HG03097 (cell line): ENCODE measurements around the gene MYBPC2.
A peak's percentile ranks its signal among the peaks of the same experiment; 100 is the strongest.

ENCODE experiments used
- ATAC-seq: cut with Tn5 transposase; IDR thresholded peaks from one replicate; pipeline ENCODE4 v1.9.1; 2021; ENCODE audit not compliant: unreplicated experiment, low FRiP score

MYBPC2 gene

GRCh38 chr19:50496189-50497021 lies 63.7 kb downstream of the MYBPC2 start:
- no peak for ATAC-seq

- ATAC-seq: no peak
These were observed 64.3 kb downstream of the MYBPC2 start for GRCh38 chr19:50497022-50497405.

- ATAC-seq: no peak
These were observed 65.7 kb downstream of the MYBPC2 start for GRCh38 chr19:50498219-50499056.

GRCh38 chr19:50500060-50500752 lies 67.5 kb downstream of the MYBPC2 start:
- ATAC-seq: no peak

DNA sequence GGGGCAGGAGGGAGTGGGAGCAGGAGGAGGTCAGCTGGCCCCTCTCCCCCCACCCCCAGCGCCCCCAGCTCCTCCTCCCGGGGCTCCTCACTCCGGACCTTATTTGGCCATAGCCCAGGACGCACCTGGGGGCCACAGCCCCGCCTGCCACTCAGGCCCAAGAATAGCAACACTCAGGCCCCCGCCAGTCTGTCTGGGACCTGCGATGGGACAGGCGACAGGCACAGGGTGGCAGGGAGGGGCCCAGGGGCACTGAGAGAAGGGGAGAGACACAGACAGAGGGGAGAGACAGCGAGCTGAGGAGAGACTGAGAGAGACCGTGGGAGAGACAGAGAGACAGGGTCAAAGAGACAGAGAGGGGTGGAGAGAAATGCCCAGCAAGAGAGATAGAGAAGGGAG lies 68.1 kb downstream of the MYBPC2 start:
- ATAC-seq: no peak

DNA sequence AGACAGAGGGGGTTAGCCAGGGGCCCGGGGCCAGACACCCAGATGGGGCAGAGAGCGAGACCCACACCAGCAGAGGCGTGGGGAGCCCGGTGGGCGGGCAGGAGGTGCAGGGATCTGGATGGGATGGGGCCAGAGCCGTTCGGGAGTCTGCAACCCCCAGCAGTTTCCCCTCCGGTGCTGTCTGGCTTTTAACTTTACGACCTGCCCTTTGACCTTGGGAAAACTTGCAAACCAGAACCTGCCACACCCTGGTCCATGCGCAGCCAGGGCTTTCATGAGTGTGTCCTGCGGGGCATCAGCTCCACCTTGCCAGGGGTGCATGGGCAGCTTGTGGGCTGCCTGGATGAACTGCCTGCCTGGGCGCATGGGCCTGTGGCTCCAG lies 68.5 kb downstream of the MYBPC2 start:
- no peak for ATAC-seq

DNA sequence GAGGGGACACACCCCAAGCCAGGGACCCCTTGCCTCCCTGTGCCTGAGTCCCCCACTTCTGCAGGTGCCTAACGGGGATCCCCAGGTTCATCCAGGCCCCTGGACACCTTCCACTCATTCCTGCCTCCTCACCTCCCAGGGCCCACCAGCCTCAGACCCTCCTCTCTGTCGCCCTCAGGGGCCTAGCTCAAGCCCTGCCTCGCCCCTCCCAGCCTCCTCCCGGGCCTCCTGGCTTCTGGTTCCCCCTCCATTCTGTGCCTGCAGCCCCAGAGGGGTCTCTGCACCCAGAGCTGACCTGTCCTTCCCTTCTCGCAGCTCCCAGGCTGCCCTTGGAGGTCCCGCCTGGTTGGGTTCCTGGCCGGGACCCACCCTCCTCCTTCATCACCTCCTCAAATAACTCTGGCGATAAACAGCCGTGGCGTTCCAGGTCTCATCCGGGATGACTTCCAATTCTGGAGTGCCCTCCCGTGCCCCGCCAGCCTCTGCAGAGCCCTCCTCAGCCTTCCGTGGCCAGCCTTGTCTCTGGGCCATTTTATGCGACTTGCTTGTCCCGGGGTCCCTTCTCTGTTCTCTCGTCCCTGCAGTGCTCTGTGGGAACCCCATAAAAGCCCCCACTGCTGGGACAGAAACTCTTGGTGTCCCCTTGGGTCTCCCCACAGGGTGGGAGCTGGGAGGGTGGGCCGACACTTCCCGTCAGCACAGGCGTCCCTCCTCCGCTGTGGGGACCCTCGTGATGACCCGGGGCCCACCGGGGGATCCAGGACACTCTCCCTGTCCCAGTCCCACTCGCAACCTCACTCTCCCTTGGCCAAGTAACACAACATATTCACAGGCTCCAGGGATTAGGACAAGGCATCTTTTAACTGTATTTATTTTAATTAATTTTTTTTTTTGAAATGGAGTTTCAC lies 69.1 kb downstream of the MYBPC2 start:
- ATAC-seq: no peak

GRCh38 chr19:50505856-50506611 lies 73.3 kb downstream of the MYBPC2 start:
- no peak for ATAC-seq

DNA sequence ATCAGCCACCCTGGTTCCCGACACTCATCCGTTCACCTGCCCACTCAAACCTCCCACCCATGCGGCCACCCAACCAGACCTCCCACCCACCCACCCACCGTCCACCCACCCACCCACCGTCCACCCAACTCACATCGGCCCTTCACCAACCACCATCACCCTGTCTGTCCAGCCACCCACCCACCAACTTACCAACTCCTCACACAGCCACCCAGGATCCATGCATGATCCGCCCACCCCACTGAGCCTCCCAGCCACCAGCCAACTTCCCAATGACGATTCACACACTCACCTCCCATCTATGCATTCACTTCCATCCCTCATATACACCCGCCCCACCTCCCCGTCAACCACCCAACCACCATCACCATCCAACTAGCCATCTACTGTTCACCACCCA lies 74.0 kb downstream of the MYBPC2 start:
- no peak for ATAC-seq

DNA sequence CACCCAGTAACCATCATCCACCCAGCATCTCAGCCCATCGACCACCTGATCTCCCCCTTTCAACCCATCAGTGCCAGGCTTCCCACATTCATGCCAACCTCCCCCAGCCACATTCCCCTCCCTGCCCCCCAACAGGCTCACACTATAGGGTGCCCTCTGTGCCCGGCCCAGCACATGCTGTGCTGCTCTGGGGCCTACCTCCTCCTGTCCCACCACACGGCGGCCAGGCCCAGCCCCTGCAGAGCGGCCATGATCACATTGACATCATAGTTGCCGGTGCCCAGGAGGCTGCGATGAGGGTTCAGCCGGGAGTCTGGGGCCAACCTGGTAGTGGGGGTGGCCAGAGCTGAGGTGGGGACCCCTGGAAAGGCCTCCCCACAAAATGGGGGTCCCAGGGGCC lies 74.7 kb downstream of the MYBPC2 start:
- ATAC-seq: no peak

GRCh38 chr19:50508843-50509190 lies 76.1 kb downstream of the MYBPC2 start:
- no peak for ATAC-seq

DNA sequence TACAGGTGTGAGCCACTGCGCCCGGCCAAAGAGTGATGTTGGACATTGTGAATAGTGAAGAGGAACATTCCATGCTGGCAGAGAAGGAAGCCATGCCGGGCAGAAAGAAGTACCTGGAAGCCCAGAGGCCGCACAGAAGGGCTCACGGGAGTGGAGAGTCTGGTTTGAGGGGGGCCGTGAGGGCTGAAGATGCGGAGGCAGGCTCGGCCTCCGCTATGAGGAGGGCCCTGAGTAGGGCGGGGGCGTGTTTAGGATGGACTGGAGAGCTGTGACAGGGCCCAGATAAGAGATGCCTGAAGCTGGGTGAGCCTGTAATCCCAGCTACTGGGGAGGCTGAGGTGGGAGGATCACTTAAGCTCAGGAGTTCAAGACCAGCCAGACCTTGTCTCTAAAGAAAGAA lies 76.7 kb downstream of the MYBPC2 start:
- ATAC-seq: no peak

DNA sequence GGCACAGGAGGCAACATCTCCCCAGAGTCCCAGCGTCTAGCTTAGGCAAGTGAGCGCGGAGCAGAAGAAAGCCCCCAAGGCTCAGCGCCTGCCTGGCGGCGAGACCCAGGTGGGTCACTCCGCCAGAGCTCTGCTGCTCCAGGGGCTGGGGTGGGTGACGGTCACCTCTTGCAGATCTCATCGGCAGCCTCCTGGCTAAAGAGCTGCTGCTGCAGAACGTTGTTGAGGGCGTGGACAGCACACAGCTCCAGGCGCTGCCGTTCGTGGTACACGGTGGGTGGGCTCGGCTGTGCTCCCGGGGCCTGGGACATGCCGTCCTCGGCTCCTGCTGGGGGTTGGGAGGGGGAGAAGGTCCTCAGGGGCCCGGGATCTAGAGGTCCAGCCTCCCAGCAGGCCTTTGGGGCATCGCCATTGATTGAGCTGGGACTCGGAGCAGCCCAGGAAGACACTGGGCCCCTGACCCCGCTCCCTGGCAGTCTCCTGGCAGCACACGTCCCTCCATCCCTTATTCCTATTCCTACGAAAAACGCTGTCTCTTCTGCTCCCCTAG lies 77.5 kb downstream of the MYBPC2 start:
- no peak for ATAC-seq

DNA sequence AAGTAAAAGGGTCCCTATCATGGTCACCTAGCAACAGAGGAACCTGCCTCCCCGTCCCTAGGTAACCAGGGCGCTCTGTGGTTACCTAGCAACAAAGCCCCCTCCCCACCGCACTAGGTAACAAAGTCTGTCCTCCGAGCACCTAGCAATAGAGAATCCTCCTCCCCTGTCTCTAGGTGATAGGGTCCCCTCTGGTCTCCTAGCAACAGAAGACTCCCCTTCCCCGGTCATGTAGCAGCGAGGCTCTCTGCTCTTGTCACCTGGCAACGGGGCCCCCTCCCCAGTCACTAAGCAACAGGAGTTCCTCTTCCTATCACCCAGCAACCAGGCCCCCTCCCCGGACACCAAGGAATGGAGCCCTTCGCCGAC lies 78.0 kb downstream of the MYBPC2 start:
- ATAC-seq: no peak

DNA sequence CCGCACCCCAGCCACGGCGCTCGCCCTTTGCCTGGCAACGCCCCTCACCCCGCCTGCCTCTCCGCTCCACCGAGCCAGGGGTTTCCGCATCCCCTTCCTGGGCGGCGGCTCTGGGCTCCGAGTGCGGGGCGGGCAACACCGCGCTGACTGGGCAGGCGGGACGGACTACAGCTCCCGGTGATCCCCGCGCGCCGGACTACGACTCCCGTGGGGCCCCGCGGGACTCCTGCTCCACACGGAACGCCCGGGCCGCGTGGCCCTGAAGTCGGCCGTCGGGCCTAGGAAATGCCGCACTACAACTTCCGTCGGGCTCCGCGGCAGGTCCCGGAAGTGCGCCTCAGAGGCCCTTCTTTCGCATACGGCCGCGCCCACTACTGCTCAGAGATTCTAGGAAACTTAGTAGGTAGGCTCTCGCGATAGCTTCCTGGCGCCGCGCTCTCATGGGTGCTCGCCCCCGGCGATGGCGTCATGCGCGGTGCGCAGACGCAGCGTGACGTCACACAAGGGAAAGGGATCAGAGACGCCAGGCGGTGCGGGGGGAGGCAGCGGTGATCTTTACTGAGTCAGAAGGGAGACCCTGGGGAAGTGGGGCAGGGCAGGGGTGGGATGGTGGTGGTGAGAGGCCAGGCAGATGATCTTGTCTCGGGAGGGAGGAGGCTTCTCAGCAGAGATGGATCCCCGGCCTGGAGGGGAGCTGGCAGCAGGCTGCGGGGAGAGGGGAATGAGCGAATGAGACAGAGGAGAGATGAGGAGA lies 78.6 kb downstream of the MYBPC2 start, which contains the start of gene JOSD2:
Gene JOSD2 (minus strand): TSS at position 123 of the 754 bp plus-strand sequence. CDS start 760 bp downstream, outside the sequence.
- peak; percentile 91 for ATAC-seq

- no peak for ATAC-seq
These were observed 79.7 kb downstream of the MYBPC2 start for GRCh38 chr19:50512112-50512998.

GRCh38 chr19:50512999-50513745 lies 80.5 kb downstream of the MYBPC2 start:
- ATAC-seq: no peak
